Psoas muscle (tissue), 8 donors: ENCODE results near the gene DUSP6. TPM values are rescaled to one million over a fixed set of nuclear protein-coding genes. Genes with fewer than 3 reads are reported as not detected.

Source experiments
- ATAC-seq, 4 donors: fragments of 200-7000 bp; cut with Tn5 transposase; one replicate each; pipeline ENCODE4 v1.9.1; 2020; ENCODE audit warnings: moderate library complexity in 3 of 4, mild to moderate bottlenecking in 2 of 4
- DNase-seq, 2 donors: peaks; one replicate each; pipeline ENCODE4 v3.0.0-alpha.2; 2020
- H3K27ac ChIP-seq: fragments of 200-600 bp; one replicate; pipeline ENCODE4 v1.8.0; 2022
- H3K27me3 ChIP-seq, 3 donors: fragments of 200-600 bp in 1 of 3; one replicate each; pipeline versions ENCODE4 v1.6.1 to v1.8.0; 2013 to 2022; ENCODE audit warnings: low read length in 2 of 3, mild to moderate bottlenecking in 2 of 3, moderate library complexity in 1 of 3; ENCODE audit not compliant: insufficient read depth in 3 of 3
- H3K36me3 ChIP-seq, 2 donors: fragments of 200-600 bp in 1 of 2; one replicate each; pipeline versions ENCODE4 v1.6.1 to v1.8.0; 2013 to 2022; ENCODE audit warnings: low read depth in 1 of 2, mild to moderate bottlenecking in 1 of 2, moderate library complexity in 1 of 2; ENCODE audit not compliant: insufficient read depth in 1 of 2
- H3K4me1 ChIP-seq: fragments of 200-600 bp; one replicate; pipeline ENCODE4 v1.8.0; 2022
- H3K4me3 ChIP-seq: fragments of 200-600 bp; one replicate; pipeline ENCODE4 v1.8.0; 2022; ENCODE audit warnings: mild to moderate bottlenecking
- H3K9me3 ChIP-seq: fragments of 200-600 bp; one replicate; pipeline ENCODE4 v1.8.0; 2022
- WGBS, 3 donors: extraction: QIAGEN DNeasy Blood & Tissue Kit; methylation state at CpG; one replicate each; pipeline versions ENCODE4 v1.1.6 to v1.1.7; 2013; 5-methylcytosine and 5-hydroxymethylcytosine counted together
- intact Hi-C, 2 donors: fragments of 100-400 bp; cut with DNase I; formaldehyde crosslinking; loops; one replicate each; pipeline versions ENCODE4 v1.11.0 to v1.14.2; 2022
- polyA plus RNA-seq, 3 donors: library from polyadenylated mRNA; stranded (reverse); fragments of 200-250 nt; gene quantifications; one replicate each; pipeline ENCODE4 v1.2.3, GENCODE V29; 2013
- total RNA-seq, 4 donors: library from RNA; stranded (reverse); fragmentation: NEBNext Ultra II Directional in 2 of 4; extraction: Animal tissue kit (Norgen Biotek cat#: 25700) in 2 of 4; gene quantifications; one replicate each; pipeline versions ENCODE4 v1.2.1 to v1.2.4, GENCODE V29; 2021 to 2023
- TF ChIP-seq, protein P1 (sequence below): fragments of 200-600 bp; IDR thresholded peaks from one replicate; pipeline ENCODE4 v1.8.0; 2022; ENCODE audit warnings: antibody characterized with exemption
- donor health status: healthy with polysubstance abuse.
- donor health status: DM: no; HTN: no; CAD: no; lungs with moderate emphysema.
- donor health status: Bipolar disorder and iron deficiency.
- donor health status: healthy.
- donor health status: DM: yes; HTN: yes; CAD: no.
- donor health status: DM: no; HTN: no; CAD: no.
- donor health status: DM: no; HTN: no; CAD: no.
- donor health status: DM: yes; HTN: yes; CAD: no.

Gene DUSP6
- total and polyA plus RNA-seq, 7 donors = 5.0 to 27.0 (median 12.3) TPM

DNA sequence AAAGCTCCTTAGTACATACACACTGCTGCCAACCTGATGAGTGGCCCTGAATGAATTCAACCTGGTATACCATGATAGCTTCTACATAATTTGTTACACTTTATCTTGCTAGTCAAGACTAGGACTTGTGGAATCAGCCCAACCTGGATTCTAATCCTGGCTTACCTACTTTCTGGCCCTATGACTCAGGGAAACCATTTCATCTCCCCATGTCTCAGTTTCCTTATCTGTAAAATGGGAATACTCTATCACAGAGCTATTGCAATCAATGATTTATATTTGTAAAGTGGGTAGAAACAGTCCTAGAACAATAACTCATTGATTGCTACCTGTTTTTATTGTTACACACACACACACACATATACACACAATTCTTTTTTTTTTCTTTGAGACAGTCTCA lies 6.5 kb upstream of the DUSP6 start:
- DNase-seq (no peak), ATAC-seq (no peak)
- intact Hi-C loops = no loop called here
- Histone ChIP-seq H3K4me3 (no peak overlapping the region), H3K27ac (no peak overlapping the region), H3K27me3 (peaks cover 0 to 35% (median 7%) of the 10 kb centered on the region in 3 donors), H3K36me3 (no peaks in the 10 kb centered on the region), H3K4me1 (no peaks in the 10 kb centered on the region), H3K9me3 (no peaks in the 10 kb centered on the region)
- TF ChIP-seq, protein P1, sequence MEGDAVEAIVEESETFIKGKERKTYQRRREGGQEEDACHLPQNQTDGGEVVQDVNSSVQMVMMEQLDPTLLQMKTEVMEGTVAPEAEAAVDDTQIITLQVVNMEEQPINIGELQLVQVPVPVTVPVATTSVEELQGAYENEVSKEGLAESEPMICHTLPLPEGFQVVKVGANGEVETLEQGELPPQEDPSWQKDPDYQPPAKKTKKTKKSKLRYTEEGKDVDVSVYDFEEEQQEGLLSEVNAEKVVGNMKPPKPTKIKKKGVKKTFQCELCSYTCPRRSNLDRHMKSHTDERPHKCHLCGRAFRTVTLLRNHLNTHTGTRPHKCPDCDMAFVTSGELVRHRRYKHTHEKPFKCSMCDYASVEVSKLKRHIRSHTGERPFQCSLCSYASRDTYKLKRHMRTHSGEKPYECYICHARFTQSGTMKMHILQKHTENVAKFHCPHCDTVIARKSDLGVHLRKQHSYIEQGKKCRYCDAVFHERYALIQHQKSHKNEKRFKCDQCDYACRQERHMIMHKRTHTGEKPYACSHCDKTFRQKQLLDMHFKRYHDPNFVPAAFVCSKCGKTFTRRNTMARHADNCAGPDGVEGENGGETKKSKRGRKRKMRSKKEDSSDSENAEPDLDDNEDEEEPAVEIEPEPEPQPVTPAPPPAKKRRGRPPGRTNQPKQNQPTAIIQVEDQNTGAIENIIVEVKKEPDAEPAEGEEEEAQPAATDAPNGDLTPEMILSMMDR = no peak

- no peak for ATAC-seq
Observed at GRCh38 chr12:89357297-89357730, 5.0 kb upstream of the DUSP6 start.

GRCh38 chr12:89356069-89356665 lies 3.9 kb upstream of the DUSP6 start:
- H3K27me3 ChIP-seq = peaks cover 0 to 59% (median 20%) of the 10 kb centered on the region in 3 donors
- H3K4me1 ChIP-seq = peaks cover 14% of the 10 kb centered on the region
- no peaks in the 10 kb centered on the region for H3K36me3 ChIP-seq
- intact Hi-C loops = no loop called here
- no peak for ATAC-seq
- no peaks in the 10 kb centered on the region for H3K9me3 ChIP-seq
- no peak overlapping the region for H3K27ac ChIP-seq
- TF ChIP-seq, protein P1 = no peak
- H3K4me3 ChIP-seq = no peak overlapping the region
- no peak for DNase-seq
- WGBS, 3 donors = 91 to 98% (median 92%) methylated on average over 4 of the region's 4 CpGs

More at GRCh38 chr12:89357297-89357730, 5.0 kb upstream of the DUSP6 start:
- TF ChIP-seq, protein P1 = no peak
- intact Hi-C loops = no loop called here
- Histone ChIP-seq H3K4me1 (peaks cover 10% of the 10 kb centered on the region), H3K36me3 (no peaks in the 10 kb centered on the region), H3K9me3 (no peaks in the 10 kb centered on the region), H3K27me3 (peaks cover 0 to 48% (median 12%) of the 10 kb centered on the region in 3 donors), H3K4me3 (no peak overlapping the region), H3K27ac (no peak overlapping the region)
- 87 to 90% (median 89%) methylated on average over 7 of the region's 7 CpGs for WGBS, 3 donors
- DNase-seq = no peak

GRCh38 chr12:89355243-89356068 lies 3.2 kb upstream of the DUSP6 start:
- Histone ChIP-seq H3K4me1 (peaks cover 15% of the 10 kb centered on the region), H3K27me3 (peaks cover 0 to 66% (median 25%) of the 10 kb centered on the region in 3 donors), H3K27ac (no peak overlapping the region), H3K9me3 (no peaks in the 10 kb centered on the region), H3K4me3 (peak overlapping the region; percentile 77), H3K36me3 (no peaks in the 10 kb centered on the region)
- DNase-seq (no peak), ATAC-seq (no peak)
- intact Hi-C loops = no loop called here
- 74 to 85% (median 77%) methylated on average over 18 of the region's 18 CpGs for WGBS, 3 donors
- TF ChIP-seq, protein P1 = no peak
